SU-DHL-6 (cell line): Measurements from ENCODE around the gene ATP6V1B1.

Source experiments
- H2AFZ ChIP-seq: fragments of 200-600 bp; sonication (generic); 2 replicates; pipeline ENCODE4 v1.6.1; 2014; ENCODE audit warnings: low read depth, mild to moderate bottlenecking, moderate library complexity, mixed read lengths, antibody characterized with exemption, low read length; ENCODE audit not compliant: severe bottlenecking
- H3F3A ChIP-seq: fragments of 200-600 bp; shearing (Covaris generic); 2 replicates; pipeline ENCODE4 v1.6.0; 2016; ENCODE audit warnings: antibody characterized with exemption, mild to moderate bottlenecking; ENCODE audit not compliant: insufficient read depth
- H3K27ac ChIP-seq: fragments of 200-600 bp; sonication (generic); 2 replicates; pipeline ENCODE4 v1.5.1; 2016; ENCODE audit warnings: low read depth, mild to moderate bottlenecking, low read length, moderate library complexity, mixed read lengths
- H3K27me3 ChIP-seq: fragments of 200-600 bp; sonication (generic), shearing (Covaris generic); 2 replicates; pipeline ENCODE4 v1.6.0; 2014; ENCODE audit warnings: mild to moderate bottlenecking, low read length
- H3K36me3 ChIP-seq: fragments of 200-600 bp; sonication (generic); 2 replicates; pipeline ENCODE4 v1.6.1; 2014; ENCODE audit warnings: mild to moderate bottlenecking, low read length, mixed read lengths
- H3K4me2 ChIP-seq: fragments of 300-600, 200-600 bp; shearing (Covaris generic), sonication (generic); 2 replicates; pipeline ENCODE4 v1.6.0; 2014; ENCODE audit warnings: low read length, low read depth, mild to moderate bottlenecking; ENCODE audit not compliant: poor library complexity, severe bottlenecking
- H3K4me3 ChIP-seq: fragments of 200-600 bp; sonication (generic); 2 replicates; pipeline ENCODE4 v1.5.1; 2014; ENCODE audit warnings: antibody characterized with exemption, low read length, mild to moderate bottlenecking, mixed read lengths; ENCODE audit not compliant: insufficient read depth, poor library complexity, severe bottlenecking
- H3K79me2 ChIP-seq: fragments of 200-600 bp; sonication (generic); 2 replicates; pipeline ENCODE4 v1.6.1; 2014; ENCODE audit warnings: mild to moderate bottlenecking, low read length, moderate library complexity; ENCODE audit not compliant: insufficient read depth
- H3K9ac ChIP-seq: fragments of 200-600 bp; sonication (generic); 2 replicates; pipeline ENCODE4 v1.7.0; 2014; ENCODE audit warnings: mild to moderate bottlenecking, low read length
- H3K9me2 ChIP-seq: fragments of 200-600 bp; sonication (generic); replicated peaks from 2 replicates; pipeline ENCODE4 v1.6.1; 2014; ENCODE audit warnings: low read length; ENCODE audit not compliant: insufficient read depth
- H3K9me3 ChIP-seq: fragments of 200-600 bp; sonication (generic); 2 replicates; pipeline ENCODE4 v1.6.1; 2014; ENCODE audit warnings: low read length, mixed read lengths; ENCODE audit not compliant: insufficient read depth
- H4K20me1 ChIP-seq: fragments of 200-600 bp; sonication (generic); 2 replicates; pipeline ENCODE4 v1.6.1; 2014; ENCODE audit warnings: low read depth, mild to moderate bottlenecking, antibody characterized with exemption, low read length, moderate library complexity, mixed read lengths
- CTCF ChIP-seq: fragments of 200-600 bp; sonication (generic); IDR thresholded peaks from one replicate; pipeline ENCODE4 v1.5.1; 2017; ENCODE audit warnings: antibody characterized with exemption, mild to moderate bottlenecking, low read length, moderate library complexity; ENCODE audit not compliant: insufficient read depth, poor library complexity, severe bottlenecking
- EZH2phosphoT487 ChIP-seq: fragments of 200-600 bp; sonication (generic), shearing (Covaris generic); conservative IDR thresholded peaks from 2 replicates; pipeline ENCODE4 v1.6.1; 2018; ENCODE audit warnings: mild to moderate bottlenecking, antibody characterized with exemption, low read length, moderate library complexity, mixed read lengths

ATP6V1B1 gene

GRCh38 chr2:70939001-70939838 is 3.5 kb downstream of the ATP6V1B1 start:
- H2AFZ ChIP-seq, result no peak overlapping the region
- H3K79me2 ChIP-seq, result no peaks in the 10 kb centered on the region
- H3K4me2 ChIP-seq, result no peak overlapping the region
- H3K9me2 ChIP-seq, result no peaks in the 10 kb centered on the region
- H3K27ac ChIP-seq, result no peak overlapping the region
- H4K20me1 ChIP-seq, result no peaks in the 10 kb centered on the region
- H3K9ac ChIP-seq, result no peak overlapping the region
- TF ChIP-seq EZH2phosphoT487 (no peak), CTCF (no peak)
- no peaks in the 10 kb centered on the region for H3K9me3 ChIP-seq
- no peaks in the 10 kb centered on the region for H3F3A ChIP-seq
- no peaks in the 10 kb centered on the region for H3K27me3 ChIP-seq
- no peaks in the 10 kb centered on the region for H3K36me3 ChIP-seq
- no peak overlapping the region for H3K4me3 ChIP-seq

GRCh38 chr2:70939839-70940580 is 4.3 kb downstream of the ATP6V1B1 start:
- Histone ChIP-seq H3K9me2 (no peaks in the 10 kb centered on the region), H3K4me3 (no peak overlapping the region), H4K20me1 (no peaks in the 10 kb centered on the region), H3K36me3 (no peaks in the 10 kb centered on the region), H2AFZ (no peak overlapping the region), H3K9me3 (no peaks in the 10 kb centered on the region), H3K27ac (no peak overlapping the region), H3F3A (no peaks in the 10 kb centered on the region), H3K4me2 (no peak overlapping the region), H3K79me2 (no peaks in the 10 kb centered on the region), H3K27me3 (no peaks in the 10 kb centered on the region), H3K9ac (no peak overlapping the region)
- TF ChIP-seq EZH2phosphoT487 (no peak), CTCF (no peak)

GRCh38 chr2:70941186-70941585 is 5.5 kb downstream of the ATP6V1B1 start:
- no peaks in the 10 kb centered on the region for H3K9me3 ChIP-seq
- no peak overlapping the region for H3K9ac ChIP-seq
- no peaks in the 10 kb centered on the region for H3K27me3 ChIP-seq
- TF ChIP-seq EZH2phosphoT487 (no peak), CTCF (no peak)
- no peaks in the 10 kb centered on the region for H3K79me2 ChIP-seq
- no peaks in the 10 kb centered on the region for H4K20me1 ChIP-seq
- H3K4me3 ChIP-seq, result no peak overlapping the region
- no peak overlapping the region for H3K27ac ChIP-seq
- H3F3A ChIP-seq, result no peaks in the 10 kb centered on the region
- no peaks in the 10 kb centered on the region for H3K36me3 ChIP-seq
- no peaks in the 10 kb centered on the region for H3K9me2 ChIP-seq
- H2AFZ ChIP-seq, result no peak overlapping the region
- H3K4me2 ChIP-seq, result no peak overlapping the region
